NT2/D1 (cell line): ENCODE data around the gene SLIT3.

ENCODE experiments used
- SUZ12 ChIP-seq: IDR thresholded peaks from 2 replicates; pipeline ENCODE4 v1.6.1; 2011; ENCODE audit not compliant: insufficient read length, insufficient read depth; ENCODE audit errors: extremely low read depth
- ZNF274 ChIP-seq: IDR thresholded peaks from 2 replicates; pipeline ENCODE4 v1.6.1; 2011; ENCODE audit warnings: mild to moderate bottlenecking, low read depth, low read length

DNA sequence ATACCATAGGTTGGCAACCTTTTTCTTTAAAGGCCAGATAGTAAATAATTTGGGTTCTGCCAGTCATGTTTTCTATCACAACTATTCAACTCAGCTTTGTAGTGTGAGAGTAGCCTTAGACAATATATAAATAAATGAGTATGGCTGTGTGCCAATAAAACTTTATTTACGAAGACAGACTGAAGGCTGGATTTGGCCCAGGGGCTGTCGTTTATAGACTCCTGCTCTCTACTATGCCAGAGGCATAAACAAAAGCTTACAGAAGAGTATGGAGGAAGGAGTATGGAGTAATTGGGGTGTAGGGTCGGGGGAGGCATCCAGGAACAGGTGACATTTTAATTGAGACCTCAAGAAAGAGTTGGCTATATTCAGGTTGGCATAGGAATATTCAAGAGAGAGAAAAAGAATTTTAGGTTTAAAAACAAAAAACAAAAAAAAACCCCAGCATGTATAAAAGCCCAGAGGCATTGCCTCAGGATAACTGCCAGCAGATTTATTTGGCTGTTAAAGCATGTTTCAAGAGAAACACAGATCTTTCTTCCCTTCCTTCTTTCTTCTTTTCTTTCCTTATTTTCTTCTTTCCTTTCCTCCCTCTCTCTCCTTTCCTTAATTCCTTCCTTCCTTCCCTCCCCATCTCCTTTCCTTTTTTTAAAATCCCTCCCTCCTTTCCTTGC lies 39.9 kb downstream of the SLIT3 start:
- TF ChIP-seq SUZ12 (no peak), ZNF274 (no peak)
